Loucy (cell line): Measurements from ENCODE around the gene ANOS1.

ENCODE experiments used
- H2AFZ ChIP-seq: fragments of 200-600 bp; sonication (generic); 2 replicates; pipeline ENCODE4 v1.6.0; 2016; ENCODE audit warnings: antibody characterized with exemption, mild to moderate bottlenecking, low read length, moderate library complexity
- H3F3A ChIP-seq: fragments of 200-600 bp; 2 replicates; pipeline ENCODE4 v1.6.0; 2016; ENCODE audit warnings: antibody characterized with exemption, low read depth, mild to moderate bottlenecking
- H3K27me3 ChIP-seq: fragments of 200-600 bp; sonication (generic); 2 replicates; pipeline ENCODE4 v1.6.1; 2014; ENCODE audit warnings: low read length, mild to moderate bottlenecking; ENCODE audit not compliant: insufficient read depth, poor library complexity, severe bottlenecking
- H3K36me3 ChIP-seq: fragments of 200-600 bp; sonication (generic); 2 replicates; pipeline ENCODE4 v1.6.1; 2016; ENCODE audit warnings: low read length; ENCODE audit not compliant: insufficient read depth
- H3K4me1 ChIP-seq: fragments of 200-600 bp; sonication (generic); 2 replicates; pipeline ENCODE4 v1.5.1; 2014; ENCODE audit warnings: low read length, mild to moderate bottlenecking; ENCODE audit not compliant: insufficient read depth, poor library complexity, severe bottlenecking
- H3K4me2 ChIP-seq: fragments of 200-600 bp; sonication (generic); 2 replicates; pipeline ENCODE4 v1.6.0; 2014; ENCODE audit warnings: antibody characterized with exemption, low read length, low read depth, mild to moderate bottlenecking; ENCODE audit not compliant: poor library complexity, severe bottlenecking
- H3K4me3 ChIP-seq: fragments of 200-600 bp; sonication (generic); 2 replicates; pipeline ENCODE4 v1.5.1; 2014; ENCODE audit warnings: low read length, mild to moderate bottlenecking, mixed read lengths; ENCODE audit not compliant: poor library complexity, severe bottlenecking
- H3K79me2 ChIP-seq: fragments of 200-600 bp; sonication (generic); 2 replicates; pipeline ENCODE4 v1.6.1; 2014; ENCODE audit warnings: low read length; ENCODE audit not compliant: insufficient read depth
- H3K9ac ChIP-seq: fragments of 200-600 bp; sonication (generic); 2 replicates; pipeline ENCODE4 v1.6.0; 2014; ENCODE audit warnings: mild to moderate bottlenecking, low read depth, low read length, moderate library complexity; ENCODE audit not compliant: poor library complexity, severe bottlenecking
- H3K9me2 ChIP-seq: fragments of 200-600 bp; sonication (generic); replicated peaks from 2 replicates; pipeline ENCODE4 v1.6.1; 2016; ENCODE audit warnings: low read depth, low read length, mixed read lengths
- H3K9me3 ChIP-seq: fragments of 200-600 bp; sonication (generic); 2 replicates; pipeline ENCODE4 v1.6.1; 2014; ENCODE audit warnings: mild to moderate bottlenecking, antibody characterized with exemption, low read length, low read depth; ENCODE audit not compliant: insufficient read depth
- H4K20me1 ChIP-seq: fragments of 200-600 bp; sonication (generic); 2 replicates; pipeline ENCODE4 v1.6.0; 2014; ENCODE audit warnings: antibody characterized with exemption, low read length, mild to moderate bottlenecking; ENCODE audit not compliant: insufficient read depth, poor library complexity, severe bottlenecking
- EZH2phosphoT487 ChIP-seq: fragments of 200-600 bp; IDR thresholded peaks from 2 replicates; pipeline ENCODE4 v1.6.1; 2018; ENCODE audit warnings: antibody characterized with exemption, mild to moderate bottlenecking, moderate library complexity, borderline replicate concordance
- TF ChIP-seq, protein P1 (sequence below): fragments of 200-600 bp; sonication (generic); conservative IDR thresholded peaks from 2 replicates; pipeline ENCODE4 v1.5.1; 2014; ENCODE audit warnings: mild to moderate bottlenecking, antibody characterized with exemption, low read length

Gene ANOS1

DNA sequence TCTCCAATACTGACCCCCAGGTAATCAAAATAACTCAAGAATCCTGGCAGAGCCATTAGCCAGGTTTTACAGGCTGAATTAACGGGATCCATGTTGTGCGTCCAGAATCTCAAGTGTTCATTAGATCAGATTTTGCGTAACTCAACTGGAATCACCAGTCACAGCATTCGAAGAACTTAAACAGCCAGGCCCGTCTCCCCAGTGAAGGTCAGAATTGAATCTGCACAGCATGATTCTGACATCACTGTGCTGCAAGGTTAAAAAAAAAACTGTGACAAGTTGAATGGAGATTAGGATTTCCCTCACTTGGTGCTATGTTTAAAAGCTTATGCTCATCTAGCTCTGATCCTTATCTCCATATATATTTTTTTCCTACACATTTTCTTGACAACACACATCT, 96.1 kb downstream of the ANOS1 start:
- H3K4me1 ChIP-seq, result no peaks in the 10 kb centered on the region
- TF ChIP-seq EZH2phosphoT487, result no peak
- TF ChIP-seq, protein P1, sequence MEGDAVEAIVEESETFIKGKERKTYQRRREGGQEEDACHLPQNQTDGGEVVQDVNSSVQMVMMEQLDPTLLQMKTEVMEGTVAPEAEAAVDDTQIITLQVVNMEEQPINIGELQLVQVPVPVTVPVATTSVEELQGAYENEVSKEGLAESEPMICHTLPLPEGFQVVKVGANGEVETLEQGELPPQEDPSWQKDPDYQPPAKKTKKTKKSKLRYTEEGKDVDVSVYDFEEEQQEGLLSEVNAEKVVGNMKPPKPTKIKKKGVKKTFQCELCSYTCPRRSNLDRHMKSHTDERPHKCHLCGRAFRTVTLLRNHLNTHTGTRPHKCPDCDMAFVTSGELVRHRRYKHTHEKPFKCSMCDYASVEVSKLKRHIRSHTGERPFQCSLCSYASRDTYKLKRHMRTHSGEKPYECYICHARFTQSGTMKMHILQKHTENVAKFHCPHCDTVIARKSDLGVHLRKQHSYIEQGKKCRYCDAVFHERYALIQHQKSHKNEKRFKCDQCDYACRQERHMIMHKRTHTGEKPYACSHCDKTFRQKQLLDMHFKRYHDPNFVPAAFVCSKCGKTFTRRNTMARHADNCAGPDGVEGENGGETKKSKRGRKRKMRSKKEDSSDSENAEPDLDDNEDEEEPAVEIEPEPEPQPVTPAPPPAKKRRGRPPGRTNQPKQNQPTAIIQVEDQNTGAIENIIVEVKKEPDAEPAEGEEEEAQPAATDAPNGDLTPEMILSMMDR, result no peak

DNA sequence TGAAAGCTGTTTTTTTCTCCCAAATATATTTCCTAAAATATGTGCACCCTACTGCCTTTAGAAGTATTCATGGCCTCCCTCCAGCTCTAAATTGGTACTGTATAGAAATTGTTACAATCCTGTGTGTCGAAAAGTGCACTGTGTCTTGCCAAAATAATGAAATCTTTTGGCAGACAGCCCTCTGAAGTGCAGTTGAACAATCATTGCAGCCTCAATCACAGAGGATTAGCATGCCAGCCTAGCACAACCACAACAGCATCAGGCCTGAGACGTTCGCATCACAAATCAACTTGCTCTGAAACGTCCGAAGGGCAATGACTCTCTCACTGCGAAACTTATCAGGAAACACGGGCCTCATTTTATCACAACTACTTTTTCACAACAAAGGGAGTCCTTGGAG, 99.0 kb downstream of the ANOS1 start:
- Histone ChIP-seq H3K27me3 (no peaks in the 10 kb centered on the region), H3K79me2 (no peaks in the 10 kb centered on the region), H3K4me1 (no peaks in the 10 kb centered on the region), H3K36me3 (no peaks in the 10 kb centered on the region), H4K20me1 (no peaks in the 10 kb centered on the region), H3K9me3 (no peaks in the 10 kb centered on the region), H2AFZ (no peak overlapping the region), H3K4me2 (no peak overlapping the region), H3K4me3 (no peak overlapping the region), H3K9me2 (no peaks in the 10 kb centered on the region), H3F3A (no peaks in the 10 kb centered on the region), H3K9ac (no peak overlapping the region)
- TF ChIP-seq EZH2phosphoT487, result no peak
- TF ChIP-seq, protein P1, result no peak

More for the DNA sequence above, 96.1 kb downstream of the ANOS1 start:
- Histone ChIP-seq H3K4me3 (no peak overlapping the region), H3K36me3 (no peaks in the 10 kb centered on the region), H3K9ac (no peak overlapping the region), H3K9me2 (no peaks in the 10 kb centered on the region), H3K9me3 (no peaks in the 10 kb centered on the region), H3K27me3 (no peaks in the 10 kb centered on the region), H3K79me2 (no peaks in the 10 kb centered on the region), H3K4me2 (no peak overlapping the region), H3F3A (no peaks in the 10 kb centered on the region), H4K20me1 (no peaks in the 10 kb centered on the region), H2AFZ (no peak overlapping the region)

DNA sequence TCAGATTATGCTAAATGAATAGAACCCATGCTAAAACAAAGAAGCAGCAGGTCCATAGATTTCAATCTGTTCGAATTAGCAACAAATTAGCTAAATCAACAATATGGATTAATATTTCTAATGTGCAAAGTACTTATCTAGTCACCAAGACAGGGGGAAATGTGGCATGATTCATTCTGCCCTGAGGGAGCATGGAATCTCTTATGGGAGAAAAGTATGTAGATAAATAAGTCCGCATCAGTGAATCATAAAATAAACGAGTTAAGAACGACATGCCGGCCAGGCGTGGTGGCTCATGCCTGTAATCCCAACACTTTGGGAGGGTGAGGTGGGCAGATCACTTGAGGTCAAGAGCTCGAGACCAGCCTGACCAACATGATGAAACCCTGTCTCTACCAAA, 102.1 kb downstream of the ANOS1 start:
- TF ChIP-seq EZH2phosphoT487, result no peak
- TF ChIP-seq, protein P1, result no peak
- H3K4me2 ChIP-seq, result no peak overlapping the region

More for the DNA sequence above, 102.1 kb downstream of the ANOS1 start:
- no peak overlapping the region for H3K9ac ChIP-seq
- H3K4me3 ChIP-seq, result no peak overlapping the region
- no peaks in the 10 kb centered on the region for H3K4me1 ChIP-seq
- H3K27me3 ChIP-seq, result no peaks in the 10 kb centered on the region
- no peak overlapping the region for H2AFZ ChIP-seq
- no peaks in the 10 kb centered on the region for H3K9me3 ChIP-seq
- H3F3A ChIP-seq, result no peaks in the 10 kb centered on the region
- no peaks in the 10 kb centered on the region for H3K9me2 ChIP-seq
- H4K20me1 ChIP-seq, result no peaks in the 10 kb centered on the region
- H3K79me2 ChIP-seq, result no peaks in the 10 kb centered on the region
- no peaks in the 10 kb centered on the region for H3K36me3 ChIP-seq
